Right cardiac atrium (tissue), 5 donors: ENCODE results near the gene ECI1. TPM values are rescaled to one million over a fixed set of nuclear protein-coding genes. Genes with fewer than 3 reads are reported as not detected.
"Not testable (repeated sequence)": the region's sequence is repeated elsewhere in the genome, so short reads cannot be mapped to it uniquely, and the experiment has no call there.

ENCODE experiments used
- ATAC-seq, 2 donors: fragments of 200-7000 bp; cut with Tn5 transposase; one replicate each; pipeline versions ENCODE4 v1.8.0 to v1.9.1; 2020; ENCODE audit warnings: moderate library complexity in 2 of 2, mild to moderate bottlenecking in 1 of 2
- DNase-seq, 3 donors: peaks; one replicate each; pipeline ENCODE4 v3.0.0-alpha.2; 2020
- H3K27ac ChIP-seq: one replicate; pipeline ENCODE4 v1.5.1; 2013; ENCODE audit warnings: mild to moderate bottlenecking, low read length, control low read depth, moderate library complexity
- H3K27me3 ChIP-seq: one replicate; pipeline ENCODE4 v1.6.1; 2013; ENCODE audit not compliant: control insufficient read depth, insufficient read depth
- H3K4me1 ChIP-seq: one replicate; pipeline ENCODE4 v1.6.1; 2013; ENCODE audit warnings: low read length; ENCODE audit not compliant: control insufficient read depth, insufficient read depth
- H3K4me3 ChIP-seq: one replicate; pipeline ENCODE4 v1.5.1; 2013; ENCODE audit warnings: low read length, control low read depth
- H3K9me3 ChIP-seq: one replicate; pipeline ENCODE4 v1.6.1; 2013; ENCODE audit warnings: low read length; ENCODE audit not compliant: control insufficient read depth
- WGBS: extraction: QIAGEN DNeasy Blood & Tissue Kit; methylation state at CpG from one replicate; pipeline ENCODE4 v1.1.7; 2013; 5-methylcytosine and 5-hydroxymethylcytosine counted together
- intact Hi-C, 4 donors: fragments of 100-400 bp; cut with DNase I; formaldehyde crosslinking; loops; one replicate each; pipeline versions ENCODE4 v1.11.0 to v1.14.0; 2022 to 2023
- polyA plus RNA-seq: library from polyadenylated mRNA; stranded (reverse); fragments of 200-250 nt; gene quantifications from one replicate; pipeline ENCODE4 v1.2.3, GENCODE V29; 2013
- total RNA-seq, 4 donors: library from RNA; stranded (reverse); fragmentation: NEBNext Ultra II Directional; extraction: Animal tissue kit (Norgen Biotek cat#: 25700); gene quantifications; one replicate each; pipeline ENCODE4 v1.2.1, GENCODE V29; 2021
- donor health status: healthy with polysubstance abuse.
- donor health status: DM: no; HTN: yes; CAD: no.
- donor health status: DM: no; HTN: no; CAD: no.
- donor health status: DM: no; HTN: yes; CAD: no; lungs with severe emphysema.
- donor health status: DM: yes; HTN: yes; CAD: no.

The ECI1 gene
- total and polyA plus RNA-seq, 5 donors: 110 to 166 (median 126) TPM

DNA sequence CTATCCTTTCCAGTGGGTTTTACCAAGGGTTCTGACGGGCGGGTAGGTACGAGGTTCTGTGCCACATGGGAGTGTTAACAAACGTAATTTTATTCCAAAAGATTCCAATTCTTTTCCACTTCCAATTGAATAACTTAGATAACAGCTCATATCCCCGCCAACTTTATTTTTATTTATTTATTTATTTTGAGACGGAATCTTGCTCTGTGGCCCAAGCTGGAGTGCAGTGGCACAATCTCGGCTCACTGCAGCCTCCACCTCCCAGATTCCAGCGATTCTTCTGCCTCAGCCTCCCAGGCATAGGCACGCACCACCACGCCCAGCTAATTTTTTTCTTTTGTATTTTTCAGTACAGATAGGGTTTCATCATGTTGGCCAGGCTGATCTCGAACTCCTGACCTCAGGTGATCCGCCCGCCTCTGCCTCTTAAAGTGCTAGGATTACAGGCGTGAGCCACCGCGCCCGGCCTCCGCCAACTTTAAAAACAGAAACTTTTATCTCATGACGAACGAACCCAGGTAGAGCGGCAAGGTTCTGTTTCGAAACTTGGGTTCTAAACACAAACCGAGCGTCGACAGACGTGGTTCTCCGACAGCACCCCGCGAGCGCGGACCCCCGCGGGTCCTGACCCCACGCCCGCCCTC lies 613 bp downstream of the ECI1 start:
- 3% methylated on average over 35 of the region's 35 CpGs for WGBS
- ATAC-seq: no peak
- H3K27ac ChIP-seq: peak overlapping the region; percentile 89
- H3K4me3 ChIP-seq: peak overlapping the region; percentile 92
- peaks cover 3% of the 10 kb centered on the region for H3K4me1 ChIP-seq
- peak in 1 of 3 donors; percentile 61 for DNase-seq
- no peaks in the 10 kb centered on the region for H3K9me3 ChIP-seq
- no peaks in the 10 kb centered on the region for H3K27me3 ChIP-seq
- intact Hi-C loops: no loop called here

DNA sequence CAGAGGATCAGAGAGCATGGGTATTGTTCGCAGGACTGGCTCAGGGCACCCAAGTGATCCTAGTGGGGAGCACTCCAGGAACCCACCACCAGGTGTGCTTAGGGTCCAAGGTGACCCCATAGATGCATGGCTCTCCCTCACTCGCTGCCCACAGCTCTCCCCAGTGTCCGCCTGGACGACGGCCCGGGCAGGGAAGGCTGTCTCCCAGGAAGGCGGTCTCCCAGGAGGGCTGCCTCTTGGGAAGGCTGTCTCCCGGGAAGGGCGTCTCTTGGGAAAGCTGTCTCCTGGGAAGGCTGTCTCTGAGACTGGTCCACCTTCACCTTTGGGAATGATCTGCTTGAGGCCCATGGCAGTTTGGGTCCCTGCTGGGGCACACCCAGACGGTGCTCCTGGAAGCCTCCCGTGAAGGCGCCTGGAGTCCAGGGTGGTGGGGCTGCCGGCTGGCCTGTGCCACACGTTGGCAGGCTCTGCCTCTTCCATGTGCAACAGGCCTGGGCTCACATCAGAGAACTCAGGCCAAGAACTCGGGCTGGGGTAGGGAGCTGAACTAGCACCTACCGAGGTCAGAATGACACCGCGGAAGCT lies 5.0 kb downstream of the ECI1 start:
- 87% methylated on average over 18 of the region's 18 CpGs for WGBS

DNA sequence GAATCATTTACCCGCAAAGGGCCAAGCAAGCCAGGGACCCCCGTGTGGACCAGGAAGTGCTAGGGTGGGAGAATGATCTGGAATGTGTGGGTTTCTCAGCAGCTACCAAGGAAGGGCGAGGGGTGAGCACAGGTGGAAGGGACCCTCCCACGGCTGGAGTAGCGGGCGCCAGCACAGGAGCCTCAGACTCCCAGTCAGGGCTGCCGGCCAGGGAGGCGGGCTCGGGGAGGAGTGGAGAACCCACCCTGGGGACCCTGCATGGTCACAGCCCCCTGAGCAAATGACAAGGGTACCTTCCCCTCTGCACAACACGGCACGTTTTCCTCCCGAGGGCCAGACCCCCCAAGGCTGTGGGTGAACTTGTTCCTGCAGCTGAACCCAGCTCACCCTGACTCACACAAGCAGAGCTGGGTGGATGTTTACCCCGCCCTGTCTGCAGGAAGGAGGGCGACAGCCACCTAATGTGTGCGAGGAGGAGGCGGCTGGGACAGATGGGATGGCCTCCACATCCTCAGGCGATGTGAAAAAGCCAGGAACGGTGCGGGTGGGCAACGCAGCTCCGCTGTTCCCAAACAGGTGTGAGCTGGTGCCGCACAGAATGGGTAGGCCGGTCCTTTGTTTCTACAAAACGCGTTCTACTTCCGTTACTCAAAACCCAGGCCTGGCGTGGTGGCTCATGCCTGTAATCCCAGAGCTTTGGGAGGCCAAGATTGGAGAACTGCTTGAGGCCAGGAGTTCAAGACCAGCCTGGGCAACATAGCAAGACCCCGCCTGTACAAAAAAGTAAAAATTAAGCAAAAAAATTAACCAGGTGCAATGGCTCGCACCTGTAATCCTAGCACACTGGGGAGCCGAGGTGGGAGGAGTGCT lies 6.2 kb downstream of the ECI1 start:
- intact Hi-C loops: no loop called here
- H3K27me3 ChIP-seq: no peaks in the 10 kb centered on the region
- H3K4me1 ChIP-seq: no peaks in the 10 kb centered on the region
- WGBS: 94% methylated on average over 30 of the region's 30 CpGs
- no peak for ATAC-seq
- no peak overlapping the region for H3K27ac ChIP-seq
- peak; percentile 7 to 52 (median 28) for DNase-seq
- no peak overlapping the region for H3K4me3 ChIP-seq
- no peaks in the 10 kb centered on the region for H3K9me3 ChIP-seq

More for the DNA sequence above, 5.0 kb downstream of the ECI1 start:
- no peaks in the 10 kb centered on the region for H3K27me3 ChIP-seq
- ATAC-seq (no peak), DNase-seq (peak in 2 of 3 donors; percentile 4 to 49)
- H3K4me1 ChIP-seq: peaks cover 3% of the 10 kb centered on the region
- intact Hi-C loops: no loop called here
- no peaks in the 10 kb centered on the region for H3K9me3 ChIP-seq
- H3K4me3 ChIP-seq: no peak overlapping the region
- no peak overlapping the region for H3K27ac ChIP-seq

DNA sequence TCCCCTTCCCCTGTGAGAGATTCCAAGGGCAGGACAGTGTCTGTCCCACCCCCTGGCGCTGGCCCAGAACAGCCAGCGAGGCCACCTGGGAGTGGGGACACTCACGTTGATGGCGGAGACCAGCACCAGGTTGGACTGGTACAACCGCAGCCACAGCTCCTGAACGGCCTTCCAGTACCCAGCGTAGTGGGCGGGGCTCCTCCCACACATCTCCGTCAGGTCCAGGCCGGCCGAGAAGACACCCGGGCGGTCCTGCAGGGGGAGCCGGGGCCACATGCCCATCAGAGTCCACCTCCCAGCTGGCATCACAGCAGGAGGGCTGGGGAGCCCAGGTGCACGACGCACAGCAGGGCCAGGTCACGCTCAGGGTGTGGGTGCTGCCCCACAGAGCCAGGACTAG lies 7.1 kb downstream of the ECI1 start:
- intact Hi-C loops: no loop called here

DNA sequence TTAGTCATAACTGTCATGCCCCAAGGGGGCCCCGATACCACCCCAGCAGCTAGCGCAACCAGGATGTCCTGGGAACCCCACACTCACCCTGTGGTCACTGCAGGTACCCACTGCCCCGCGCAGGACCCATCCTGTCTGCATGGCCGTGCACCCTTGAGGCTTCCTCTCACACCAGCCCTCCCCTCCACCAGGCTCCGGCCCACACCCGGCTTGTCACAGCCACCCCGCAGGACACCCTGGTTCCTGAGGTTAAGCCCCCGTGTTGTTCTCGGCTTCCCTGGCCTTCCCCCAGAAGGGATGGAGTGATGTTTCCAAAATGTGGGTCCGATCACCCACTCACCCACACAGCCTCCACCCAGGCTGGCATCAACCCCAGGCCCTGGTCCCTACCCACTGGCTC lies 7.6 kb downstream of the ECI1 start:
- Histone ChIP-seq H3K27ac (no peak overlapping the region), H3K4me3 (no peak overlapping the region), H3K9me3 (no peaks in the 10 kb centered on the region), H3K4me1 (no peaks in the 10 kb centered on the region), H3K27me3 (no peaks in the 10 kb centered on the region)
- intact Hi-C loops: no loop called here
- peak; percentile 13 to 42 (median 17) for DNase-seq
- WGBS: 96% methylated on average over 11 of the region's 11 CpGs
- peak; percentile 4 to 7 for ATAC-seq

More for the DNA sequence above, 7.1 kb downstream of the ECI1 start:
- 74% methylated on average over 17 of the region's 17 CpGs for WGBS
- Histone ChIP-seq H3K4me1 (no peaks in the 10 kb centered on the region), H3K27me3 (no peaks in the 10 kb centered on the region), H3K4me3 (no peak overlapping the region), H3K9me3 (no peaks in the 10 kb centered on the region), H3K27ac (no peak overlapping the region)
- ATAC-seq (peak; percentile 4 to 6), DNase-seq (peak; percentile 11 to 61 (median 61))

DNA sequence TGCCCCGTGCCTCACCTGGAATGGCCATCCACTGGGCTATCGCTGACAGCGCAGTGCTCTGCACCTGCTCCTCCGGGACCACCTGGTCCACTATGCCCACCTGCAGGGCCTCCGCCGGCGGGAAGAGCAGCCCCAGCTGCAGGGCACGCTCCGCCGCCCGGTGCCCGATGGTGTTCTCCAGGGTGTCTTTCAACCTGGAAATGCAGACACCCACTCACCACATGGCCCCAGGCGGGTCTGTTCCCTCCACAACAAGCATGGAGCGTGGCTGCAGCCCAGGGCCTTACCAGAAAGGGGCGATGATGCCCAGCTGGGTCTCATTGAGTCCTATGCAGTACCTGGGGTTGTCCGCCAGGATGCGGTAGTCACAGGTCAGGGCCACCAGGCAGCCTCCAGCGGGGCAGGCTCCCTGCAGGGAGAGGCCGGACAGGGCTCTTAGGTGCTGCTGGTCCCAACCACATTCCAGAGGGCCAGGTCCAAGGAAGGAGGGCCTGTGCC lies 8.3 kb downstream of the ECI1 start:
- ATAC-seq (no peak), DNase-seq (peak; percentile 11 to 42 (median 18))
- H3K27me3 ChIP-seq: no peaks in the 10 kb centered on the region
- H3K4me1 ChIP-seq: no peaks in the 10 kb centered on the region
- intact Hi-C loops: no loop called here
- H3K27ac ChIP-seq: no peak overlapping the region
- no peaks in the 10 kb centered on the region for H3K9me3 ChIP-seq
- no peak overlapping the region for H3K4me3 ChIP-seq
- WGBS: 93% methylated on average over 19 of the region's 19 CpGs

DNA sequence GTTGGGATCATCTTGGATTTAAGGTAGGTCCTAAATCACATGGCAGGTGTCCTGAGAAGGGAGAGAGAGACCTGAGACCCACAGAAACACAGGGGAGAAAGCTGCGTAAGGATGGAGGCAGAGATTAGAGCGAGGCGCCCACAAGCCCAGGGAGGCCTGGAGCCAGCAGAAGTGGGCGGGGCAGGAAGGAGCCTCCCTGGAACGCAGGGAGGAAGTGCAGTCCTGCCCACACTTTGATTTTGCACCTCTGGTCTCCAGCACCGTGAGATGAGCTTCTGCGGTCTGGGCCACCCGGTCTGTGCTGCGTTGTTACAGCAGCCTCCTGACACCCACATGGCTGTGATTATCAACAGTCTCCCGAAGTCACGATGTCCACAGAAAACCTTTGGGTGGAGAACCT lies 8.8 kb downstream of the ECI1 start:
- 71% methylated on average over 11 of the region's 11 CpGs for WGBS
- H3K4me3 ChIP-seq: no peak overlapping the region
- DNase-seq (peak in 1 of 3 donors; percentile 47), ATAC-seq (no peak)
- H3K4me1 ChIP-seq: no peaks in the 10 kb centered on the region
- H3K9me3 ChIP-seq: no peaks in the 10 kb centered on the region
- no peaks in the 10 kb centered on the region for H3K27me3 ChIP-seq
- intact Hi-C loops: no loop called here
- no peak overlapping the region for H3K27ac ChIP-seq

DNA sequence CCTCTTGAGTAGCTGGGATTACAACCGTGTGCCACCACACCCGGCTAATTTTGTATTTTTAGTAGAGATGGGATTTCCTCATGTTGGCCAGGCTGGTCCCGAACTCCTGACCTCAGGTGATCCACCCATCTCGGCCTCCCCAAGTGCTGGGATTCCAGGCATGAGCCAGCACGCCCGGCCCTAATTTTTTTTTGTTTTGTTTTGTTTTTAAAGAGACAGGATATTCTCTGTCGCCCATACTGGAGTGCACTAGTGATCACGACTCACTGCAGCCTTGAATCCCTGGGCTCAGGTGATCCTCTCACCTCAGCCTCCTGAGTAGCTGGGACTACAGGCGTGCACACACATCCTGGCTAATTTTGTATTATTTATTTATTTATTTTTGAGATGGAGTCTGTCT lies 11.1 kb downstream of the ECI1 start:
- intact Hi-C loops, H3K4me1 ChIP-seq: not testable (repeated sequence)

DNA sequence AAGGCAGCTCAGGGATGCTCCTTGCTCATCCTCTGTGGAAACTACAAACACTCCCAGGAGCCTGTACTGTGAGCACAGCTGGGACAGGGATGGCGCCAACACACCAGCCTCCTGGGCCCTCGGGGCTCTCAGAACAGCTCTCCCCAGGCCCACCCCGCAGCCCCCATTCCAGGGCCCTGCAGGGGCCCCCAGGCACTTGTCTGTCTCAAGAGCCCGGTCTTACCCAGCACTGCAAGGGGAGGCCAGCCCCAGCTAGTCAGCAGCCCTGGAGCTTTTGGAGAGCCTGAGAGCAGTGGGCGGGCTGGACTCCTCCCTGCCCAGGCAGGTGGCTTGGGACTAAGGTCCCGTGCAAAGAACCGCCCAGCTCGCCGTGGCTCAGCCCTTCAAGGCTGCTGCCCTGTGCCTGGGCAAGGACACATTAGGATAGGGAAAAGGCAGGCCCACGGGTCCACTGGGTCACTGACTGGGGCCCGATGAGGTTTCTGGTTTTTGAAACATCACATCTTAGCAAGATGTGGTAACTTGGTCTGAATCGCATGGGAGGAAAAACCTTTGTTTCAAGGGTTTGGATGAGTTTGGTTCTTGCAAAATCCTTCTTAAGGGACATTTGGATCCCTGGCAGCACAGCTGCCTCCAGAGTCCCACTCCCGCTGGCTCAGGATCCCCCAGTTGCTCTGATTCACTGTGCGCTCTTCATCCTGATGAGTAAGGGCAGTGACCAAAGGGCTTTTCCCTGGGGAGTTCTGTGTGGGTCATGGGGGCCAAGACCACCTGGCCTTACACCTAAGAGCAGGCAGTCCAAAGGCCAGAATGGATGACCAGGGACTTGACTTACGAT lies 12.3 kb downstream of the ECI1 start:
- no peaks in the 10 kb centered on the region for H3K27me3 ChIP-seq
- H3K4me3 ChIP-seq: no peak overlapping the region
- H3K27ac ChIP-seq: no peak overlapping the region
- no peaks in the 10 kb centered on the region for H3K9me3 ChIP-seq
- peaks cover 3% of the 10 kb centered on the region for H3K4me1 ChIP-seq
- 79% methylated on average over 15 of the region's 15 CpGs for WGBS
- intact Hi-C loops: no loop called here
- ATAC-seq (peak in 1 of 2 donors; percentile 1), DNase-seq (peak in 1 of 3 donors; percentile 34)

More for the DNA sequence above, 11.1 kb downstream of the ECI1 start:
- not testable (repeated sequence) for H3K9me3 ChIP-seq, H3K4me3 ChIP-seq, H3K27me3 ChIP-seq, DNase-seq, ATAC-seq, H3K27ac ChIP-seq
- WGBS: 67% methylated on average over 9 of the region's 9 CpGs

DNA sequence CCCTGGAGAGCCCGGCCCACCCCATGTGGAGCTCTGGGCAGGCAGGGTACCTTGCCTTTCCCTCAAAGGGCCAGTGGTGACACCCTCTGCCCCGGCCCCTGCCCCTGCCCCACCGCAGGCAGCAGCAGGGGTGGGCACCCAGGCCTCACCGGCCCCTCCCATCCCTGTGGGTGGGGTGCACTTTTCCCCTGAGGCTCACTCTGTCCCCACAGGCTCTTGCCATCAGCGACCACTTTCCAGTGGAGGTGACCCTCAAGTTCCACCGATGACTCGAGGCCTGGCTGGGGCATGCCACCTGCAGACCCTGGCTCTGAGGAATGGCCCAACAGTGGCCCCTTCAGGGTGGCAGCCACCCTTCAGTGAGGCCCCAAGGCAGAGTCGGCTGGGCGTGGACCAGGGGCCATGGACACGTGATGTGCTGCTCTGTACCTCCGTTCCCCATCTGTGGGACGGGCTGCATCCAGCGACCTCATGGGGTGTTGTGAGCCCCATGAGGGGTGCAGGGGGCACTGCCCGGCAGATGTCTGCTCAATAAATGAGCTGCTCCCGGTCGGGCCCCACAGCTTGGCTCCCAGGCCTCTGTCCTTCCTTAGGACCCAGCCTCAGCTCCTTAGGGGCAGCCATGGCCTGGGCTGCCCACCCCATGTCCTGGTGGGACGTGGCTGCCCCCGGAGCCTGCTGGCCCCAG lies 13.1 kb downstream of the ECI1 start:
- no peaks in the 10 kb centered on the region for H3K9me3 ChIP-seq
- ATAC-seq: peak; percentile 6 to 8
- WGBS: 60% methylated on average over 18 of the region's 18 CpGs
- H3K27me3 ChIP-seq: no peaks in the 10 kb centered on the region
- H3K27ac ChIP-seq: no peak overlapping the region
- H3K4me1 ChIP-seq: peaks cover 3% of the 10 kb centered on the region
- intact Hi-C loops: no loop called here
- no peak for DNase-seq
- no peak overlapping the region for H3K4me3 ChIP-seq
